Pulmonary artery endothelial cell (primary cell): ENCODE data around the gene TP63. TPM values are rescaled to one million over a fixed set of nuclear protein-coding genes. Genes with fewer than 3 reads are reported as not detected.
"Not testable (repeated sequence)": the region's sequence is repeated elsewhere in the genome, so short reads cannot be mapped to it uniquely, and the experiment has no call there.

Source experiments
- DNase-seq: peaks from one replicate; pipeline ENCODE4 v3.0.0-alpha.2; 2011; ENCODE audit warnings: low read depth, low spot score
- total RNA-seq: library from RNA; depleted of rRNA; stranded (reverse); fragments of >200 nt; gene quantifications from 2 replicates; pipeline ENCODE4 v1.2.3, GENCODE V29; 2014

Gene TP63
- total RNA-seq, 1 donor from 2014 or later, result not detected

DNA sequence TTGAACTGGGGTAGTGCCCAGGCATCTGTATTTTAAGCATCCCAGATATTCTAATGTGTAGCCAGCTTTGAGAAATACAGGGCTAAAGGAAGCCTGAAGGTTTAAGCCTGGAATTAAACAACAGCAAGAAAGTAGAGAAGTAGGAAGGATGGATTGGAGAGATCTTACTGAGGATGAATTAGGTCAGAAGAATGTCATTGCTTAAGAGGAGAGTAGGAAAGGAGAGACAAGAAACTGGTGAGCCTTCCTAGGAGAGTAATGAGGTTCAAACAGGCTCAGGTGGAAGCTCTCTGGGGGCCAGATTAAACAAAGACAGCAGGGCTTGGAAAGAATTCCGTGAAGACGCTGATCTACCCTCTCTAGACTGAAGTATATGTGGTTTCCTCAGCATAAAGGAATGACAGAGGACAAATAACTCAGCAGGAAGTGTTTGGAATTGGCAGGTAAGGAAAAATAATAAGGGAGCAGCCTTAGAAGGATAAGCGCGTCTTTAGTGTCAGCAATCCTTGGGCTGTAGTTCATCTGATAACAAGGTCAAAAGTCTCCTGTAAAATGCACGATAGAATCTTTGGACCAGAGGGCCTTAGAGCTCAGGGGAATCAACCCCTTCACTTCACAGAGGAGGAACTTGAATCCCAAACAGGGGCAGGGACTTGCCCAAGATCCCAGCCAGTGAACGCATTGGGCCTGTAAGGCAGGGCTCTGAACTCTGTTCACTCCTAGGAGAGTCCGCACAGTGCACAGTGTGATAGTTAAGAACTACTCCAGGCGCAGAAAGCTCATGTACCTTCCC is 90.9 kb downstream of the TP63 start:
- DNase-seq, result no peak

- no peak for DNase-seq
These were observed 93.2 kb downstream of the TP63 start for GRCh38 chr3:189724356-189724755.

DNA sequence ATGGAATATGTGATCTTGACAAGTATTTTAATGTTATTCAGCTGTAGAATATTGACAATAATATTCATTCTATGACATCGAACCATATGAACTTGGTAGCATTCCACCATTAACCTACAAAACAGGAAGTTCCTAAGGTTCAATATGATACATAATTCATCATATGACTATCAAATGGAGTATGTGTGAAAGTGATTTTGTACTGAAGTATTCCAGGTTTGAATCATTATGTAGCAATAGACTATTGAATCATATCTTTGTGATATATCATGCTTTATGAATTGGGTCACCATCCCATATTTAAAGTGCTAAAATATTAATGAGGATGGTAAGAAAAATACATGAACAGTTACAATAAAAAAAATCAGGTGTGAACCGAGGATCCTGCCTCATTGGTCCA is 95.1 kb downstream of the TP63 start:
- no peak for DNase-seq

GRCh38 chr3:189727158-189727557 is 96.0 kb downstream of the TP63 start:
- DNase-seq, result no peak

DNA sequence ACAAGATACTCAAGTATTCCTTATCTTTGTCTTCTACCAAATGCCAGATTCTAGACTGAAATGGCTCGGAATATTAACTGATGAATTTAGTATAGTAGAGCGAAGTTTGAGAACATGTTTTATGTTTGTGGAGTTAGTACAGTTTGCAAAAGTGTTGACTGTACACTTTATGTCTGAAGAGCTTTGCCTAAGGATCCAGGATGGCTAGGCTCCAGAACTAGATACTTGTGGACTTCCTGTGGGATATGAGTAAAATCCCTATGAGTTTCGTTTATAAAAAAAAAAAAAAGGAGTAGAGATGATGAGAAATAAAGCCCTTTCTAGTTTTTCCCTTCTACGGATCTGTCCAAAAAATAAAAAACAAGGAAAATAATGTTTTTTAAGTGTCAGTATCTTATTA is 96.7 kb downstream of the TP63 start:
- DNase-seq, result no peak

DNA sequence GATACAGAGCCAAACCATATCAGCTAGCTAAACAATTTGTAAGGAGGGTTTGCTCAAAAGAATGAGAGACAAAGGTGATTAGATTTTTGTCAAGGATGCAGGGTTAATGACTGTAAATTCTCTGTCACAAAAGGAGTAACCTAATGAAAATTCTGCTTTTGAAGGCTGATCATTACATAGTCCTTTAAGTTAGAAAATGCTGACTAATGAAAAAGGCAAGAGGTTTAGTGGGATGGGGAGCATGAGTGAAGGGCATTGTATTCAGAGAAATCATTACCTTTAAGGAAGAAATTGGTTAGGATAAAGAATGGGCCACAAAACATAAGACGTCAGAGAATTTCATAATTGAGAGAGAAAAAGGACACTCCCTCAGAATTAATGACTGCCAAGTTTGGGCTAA is 97.7 kb downstream of the TP63 start:
- DNase-seq, result no peak

DNA sequence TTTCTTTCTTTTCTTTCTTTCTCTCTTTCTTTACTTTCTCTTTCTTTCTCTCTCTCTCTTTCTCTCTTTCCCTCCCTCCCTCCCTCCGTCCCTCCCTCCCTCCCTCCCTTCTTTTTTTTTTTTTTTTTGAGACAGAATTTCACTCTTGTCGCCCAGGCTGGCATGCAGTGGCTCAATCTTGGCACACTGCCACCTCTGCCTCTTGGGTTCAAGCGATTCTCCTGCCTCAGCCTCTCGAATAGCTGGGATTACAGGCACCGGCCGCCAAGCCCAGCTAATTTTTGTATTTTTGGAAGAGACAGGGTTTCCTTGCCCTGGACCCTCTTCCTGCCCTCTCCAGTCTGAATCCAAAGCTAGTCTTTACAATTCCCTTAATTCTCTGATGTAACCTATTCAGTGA is 102.9 kb downstream of the TP63 start:
- no peak for DNase-seq

- DNase-seq, result no peak
These were observed 104.7 kb downstream of the TP63 start for GRCh38 chr3:189735913-189736312.

DNA sequence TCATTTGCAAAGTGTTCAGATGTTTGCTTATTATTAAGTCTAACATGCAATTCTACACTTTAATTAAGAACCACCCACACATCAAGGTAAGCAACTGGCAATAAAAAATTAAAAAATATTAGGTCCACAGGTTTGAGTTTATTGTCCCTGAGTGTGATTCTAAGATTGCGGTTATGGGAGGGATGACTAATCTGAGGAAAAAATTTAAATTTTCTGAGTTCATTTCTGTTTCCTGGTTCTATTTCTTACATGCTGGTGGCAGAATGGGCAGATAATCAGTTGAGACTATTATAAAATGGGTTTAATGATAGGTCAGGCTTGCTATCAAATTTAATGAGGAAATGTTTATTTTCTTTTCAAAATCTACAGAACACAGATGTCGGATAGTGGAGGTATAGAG is 105.9 kb downstream of the TP63 start:
- DNase-seq, result no peak

DNA sequence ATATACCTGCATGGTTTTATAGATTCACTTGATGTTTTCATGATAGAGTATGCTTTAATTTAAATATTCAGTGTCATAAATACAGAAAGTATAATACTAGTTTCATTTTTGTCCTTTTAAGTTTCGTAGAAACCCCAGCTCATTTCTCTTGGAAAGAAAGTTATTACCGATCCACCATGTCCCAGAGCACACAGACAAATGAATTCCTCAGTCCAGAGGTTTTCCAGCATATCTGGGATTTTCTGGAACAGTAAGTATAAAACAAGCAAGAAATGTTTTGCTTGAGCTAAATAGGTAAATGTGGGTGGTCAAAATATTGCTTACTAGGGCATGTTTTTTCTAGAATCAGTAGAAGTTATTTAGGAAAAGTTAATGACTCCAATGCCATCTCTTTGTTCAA is 106.4 kb downstream of the TP63 start:
- DNase-seq, result no peak

GRCh38 chr3:189739378-189739777 is 108.2 kb downstream of the TP63 start:
- no peak for DNase-seq

- DNase-seq, result no peak
These were observed 109.0 kb downstream of the TP63 start for GRCh38 chr3:189740156-189740555.

- DNase-seq, result no peak
These were observed 113.0 kb downstream of the TP63 start for GRCh38 chr3:189744235-189744634.

- DNase-seq, result no peak
These were observed 114.4 kb downstream of the TP63 start for GRCh38 chr3:189745622-189746021.

- no peak for DNase-seq
These were observed 116.9 kb downstream of the TP63 start for GRCh38 chr3:189748046-189748445.

- DNase-seq, result not testable (repeated sequence)
These were observed 119.8 kb downstream of the TP63 start for GRCh38 chr3:189750972-189751371.

DNA sequence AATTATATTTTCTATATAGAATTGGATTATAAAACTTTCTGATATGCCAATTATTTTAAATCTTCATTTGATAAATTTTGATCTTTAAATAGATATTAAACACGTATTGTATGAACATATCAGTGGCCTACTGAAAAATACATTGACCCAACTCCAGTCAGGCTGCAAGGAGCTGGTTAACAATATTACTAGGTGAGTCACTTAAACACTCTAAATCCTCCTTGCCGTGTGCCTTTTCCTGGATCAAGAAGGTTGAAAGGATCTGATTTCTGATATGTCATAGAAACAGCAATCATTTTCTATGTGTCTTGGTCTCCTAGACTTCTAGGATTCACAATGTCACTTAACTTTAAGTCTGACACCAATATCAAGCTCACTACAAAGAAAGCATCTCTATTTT is 123.2 kb downstream of the TP63 start:
- no peak for DNase-seq

DNA sequence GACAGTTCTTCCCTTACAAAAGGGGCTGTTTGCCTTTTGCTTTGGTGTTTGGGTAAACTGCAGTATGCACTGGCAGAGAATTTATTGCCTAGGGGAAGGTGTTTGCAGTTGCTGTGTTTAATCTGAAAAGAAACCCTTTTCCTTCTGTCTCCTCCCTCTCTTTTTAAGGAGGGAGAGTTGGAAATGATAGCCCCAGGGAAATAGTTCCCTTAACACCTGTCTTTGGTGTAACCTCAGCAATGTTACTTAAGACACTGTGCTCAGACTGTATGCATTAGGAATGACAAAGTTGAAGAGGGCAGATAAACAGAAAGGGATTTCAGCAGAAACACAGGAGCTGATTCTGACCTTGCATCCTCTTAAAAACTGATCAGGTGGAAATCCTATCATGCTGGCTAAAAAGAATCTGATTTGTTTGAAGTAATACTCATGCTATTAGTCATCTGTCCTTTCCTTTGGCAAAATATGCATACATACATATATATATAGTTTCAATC is 125.4 kb downstream of the TP63 start:
- DNase-seq, result no peak

DNA sequence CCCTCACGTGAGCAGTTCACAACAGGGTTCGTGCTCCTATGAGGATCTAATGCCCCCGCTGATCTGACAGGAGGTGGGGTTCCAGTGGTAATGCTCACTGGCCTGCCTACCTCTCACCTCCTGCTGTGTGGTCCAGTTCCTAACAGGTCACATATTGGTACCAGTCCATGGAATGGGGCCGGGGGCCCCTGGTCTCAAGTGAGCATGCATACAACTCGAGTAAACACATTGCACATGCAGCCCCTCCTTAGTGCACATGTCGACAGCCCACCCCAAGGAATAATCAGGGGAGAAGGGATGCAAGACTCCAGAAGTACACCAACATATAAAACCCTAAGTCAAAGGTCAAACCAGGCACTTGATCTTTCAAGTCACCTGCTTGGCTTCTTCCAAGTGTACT is 127.0 kb downstream of the TP63 start:
- DNase-seq, result no peak

GRCh38 chr3:189766416-189766815 is 135.2 kb downstream of the TP63 start:
- no peak for DNase-seq

DNA sequence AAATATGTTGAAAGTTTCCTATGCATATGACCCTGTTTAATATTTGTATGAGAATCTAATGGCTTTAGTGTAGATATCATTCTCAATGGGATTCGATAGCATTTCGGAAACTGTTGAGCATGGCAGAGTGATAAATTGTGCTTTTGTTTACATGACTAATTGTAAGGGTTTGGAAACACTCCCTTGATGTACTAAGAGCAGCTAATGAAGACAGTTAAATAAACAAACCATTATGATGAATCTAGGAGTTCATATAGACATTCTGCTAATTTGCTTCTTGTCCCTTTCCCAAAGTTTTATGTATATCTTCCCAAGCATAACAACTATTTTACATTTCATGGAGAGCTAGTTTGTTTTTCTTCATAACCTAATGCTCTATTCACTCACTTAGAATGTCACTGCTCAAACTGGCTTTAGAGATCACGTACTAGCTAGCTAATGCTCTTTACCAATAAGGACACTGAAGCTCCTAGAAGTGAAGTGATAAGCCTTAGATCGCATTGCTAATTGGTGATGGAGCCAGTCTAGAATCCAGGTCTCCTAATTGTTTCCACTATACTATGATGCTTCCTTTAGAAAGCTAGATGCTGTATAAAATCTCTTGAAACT is 140.8 kb downstream of the TP63 start:
- no peak for DNase-seq

GRCh38 chr3:189772584-189772983 is 141.4 kb downstream of the TP63 start:
- DNase-seq, result no peak

GRCh38 chr3:189773056-189773455 is 141.9 kb downstream of the TP63 start:
- DNase-seq, result no peak
